HG03439 (cell line): ENCODE data around the gene MAD2L1BP.
"Not testable (repeated sequence)": the region's sequence is repeated elsewhere in the genome, so short reads cannot be mapped to it uniquely, and the experiment has no call there.

Experiments
- ATAC-seq: cut with Tn5 transposase; IDR thresholded peaks from one replicate; pipeline ENCODE4 v1.9.1; 2021; ENCODE audit warnings: mild to moderate bottlenecking, moderate library complexity; ENCODE audit not compliant: unreplicated experiment

Gene MAD2L1BP

DNA sequence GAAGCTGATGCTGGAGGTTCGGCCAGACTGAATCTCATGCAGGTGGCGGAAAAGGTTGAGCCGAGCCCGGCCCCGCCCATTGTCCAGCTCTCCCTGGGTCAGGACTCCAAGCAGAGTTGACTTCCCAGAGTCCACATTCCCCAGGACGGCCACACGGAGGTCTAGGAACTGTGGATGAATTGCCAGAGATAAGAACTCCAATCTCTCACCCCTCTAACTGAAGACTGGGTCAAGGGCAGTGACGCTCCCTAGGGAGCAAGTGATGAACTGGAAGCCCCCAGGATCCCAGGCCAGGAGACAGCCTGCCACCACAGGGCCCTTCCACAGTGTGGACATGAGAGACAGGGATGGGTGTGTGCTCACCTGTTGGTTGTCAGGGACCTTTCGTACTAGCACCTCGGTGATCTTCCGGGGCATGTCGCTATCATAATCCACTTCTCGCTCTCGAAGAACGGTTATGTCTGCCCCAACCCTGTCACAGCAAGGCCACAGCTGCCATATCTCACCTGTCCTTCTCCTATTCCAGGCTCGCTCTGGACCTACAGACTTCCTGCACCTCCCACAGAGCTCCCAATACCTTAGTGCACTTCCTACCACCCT is 10.1 kb upstream of the MAD2L1BP start:
- ATAC-seq: no peak

DNA sequence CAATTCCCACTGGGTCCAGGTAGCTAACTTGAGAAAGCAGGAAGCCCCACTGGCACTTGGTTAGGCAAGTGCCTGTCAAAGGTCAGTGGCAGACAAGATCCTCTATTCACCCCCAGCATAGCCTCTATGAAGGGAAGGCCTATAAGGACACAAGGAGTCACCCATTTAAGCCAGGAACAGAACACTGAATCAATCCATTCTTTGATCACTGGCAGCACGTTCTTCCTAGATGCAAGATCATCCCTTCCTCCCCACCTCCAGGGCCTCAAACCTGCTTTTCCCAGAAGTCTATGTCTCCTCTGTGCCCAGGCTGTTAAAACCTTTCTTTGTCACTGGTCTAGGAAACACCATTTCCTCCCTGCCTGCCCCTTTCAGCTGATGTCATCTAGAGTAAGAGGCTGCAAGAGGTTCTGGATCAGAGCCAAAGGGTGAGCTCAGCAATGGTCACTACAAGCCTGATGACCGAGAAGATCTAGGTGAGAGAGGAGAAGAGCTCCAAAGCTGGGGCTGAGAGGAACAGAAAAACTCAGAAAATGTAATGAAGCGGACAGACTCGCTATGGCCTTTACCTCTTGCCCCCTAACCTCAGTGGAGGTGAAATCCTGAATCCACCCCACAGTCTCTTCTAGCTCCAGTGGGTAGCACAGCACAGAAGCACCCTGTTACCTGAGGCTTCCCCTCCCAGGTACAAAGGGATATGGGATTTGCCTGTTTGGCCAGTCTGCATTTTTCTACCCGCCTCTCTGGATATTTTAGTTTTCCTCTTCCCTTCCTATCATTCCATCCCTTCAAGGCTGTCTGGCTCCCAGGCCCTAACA is 8.4 kb upstream of the MAD2L1BP start:
- ATAC-seq: no peak

DNA sequence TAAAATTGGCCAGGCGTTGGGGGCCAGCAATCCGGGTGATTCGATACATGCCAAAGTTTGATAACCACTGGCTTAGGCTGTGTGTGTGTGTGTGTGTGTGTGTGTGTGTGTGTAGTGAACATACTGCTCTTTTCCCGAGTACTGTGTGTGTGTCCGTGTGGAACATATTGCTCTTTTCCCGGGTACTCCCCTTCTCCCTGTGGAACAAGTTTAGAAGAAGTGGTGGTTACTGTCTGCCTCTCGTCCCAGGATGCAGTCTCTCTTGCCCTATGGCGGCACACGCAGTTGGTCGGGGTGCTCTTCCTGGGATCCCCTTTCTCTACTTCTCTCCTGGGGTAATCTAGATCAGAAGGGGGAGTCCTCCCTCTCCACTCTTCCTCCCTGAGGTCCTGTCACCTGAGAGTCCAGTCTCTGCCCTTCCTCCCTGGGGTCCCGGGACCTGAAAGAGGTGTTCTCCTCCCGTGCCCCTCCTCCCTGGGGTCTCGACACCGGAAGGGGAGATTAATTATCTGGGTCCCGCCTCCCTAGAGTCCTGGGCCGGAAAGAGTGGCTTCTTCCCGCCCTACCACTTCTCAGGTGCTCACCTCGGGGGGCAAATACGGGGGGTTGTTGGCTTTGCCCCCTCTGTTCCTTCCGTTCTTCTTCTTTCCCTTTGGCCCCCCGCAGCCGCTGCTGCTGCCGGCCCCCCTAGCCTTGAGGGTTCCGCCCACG is 7.1 kb upstream of the MAD2L1BP start:
- ATAC-seq: peak; percentile 6

DNA sequence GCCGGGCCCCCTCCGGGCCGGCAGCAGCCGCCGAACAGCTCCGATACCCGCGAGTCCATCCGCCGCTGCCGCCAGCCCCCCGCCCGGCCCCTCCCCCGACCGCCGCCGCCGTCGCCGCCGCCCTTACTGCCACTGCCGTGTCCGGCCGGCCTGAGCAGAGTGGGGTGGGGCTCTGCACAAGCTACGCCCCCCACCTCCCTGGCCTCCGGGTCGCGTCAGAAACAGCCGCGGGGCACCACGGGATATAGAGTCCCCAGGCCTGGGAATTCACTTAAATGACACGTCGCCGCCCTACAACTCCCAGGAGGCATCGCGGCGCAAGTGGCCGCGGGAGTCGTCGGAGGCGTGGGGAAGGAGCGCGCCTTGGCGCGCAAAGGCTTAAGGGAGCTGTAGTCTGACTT is 6.5 kb upstream of the MAD2L1BP start, which contains the start of gene GTPBP2:
Gene GTPBP2, minus strand, starts transcription at position 161 of the 401 bp plus-strand sequence. Its CDS starts 102 bp downstream, at position 59.
- ATAC-seq: peak; percentile 74

DNA sequence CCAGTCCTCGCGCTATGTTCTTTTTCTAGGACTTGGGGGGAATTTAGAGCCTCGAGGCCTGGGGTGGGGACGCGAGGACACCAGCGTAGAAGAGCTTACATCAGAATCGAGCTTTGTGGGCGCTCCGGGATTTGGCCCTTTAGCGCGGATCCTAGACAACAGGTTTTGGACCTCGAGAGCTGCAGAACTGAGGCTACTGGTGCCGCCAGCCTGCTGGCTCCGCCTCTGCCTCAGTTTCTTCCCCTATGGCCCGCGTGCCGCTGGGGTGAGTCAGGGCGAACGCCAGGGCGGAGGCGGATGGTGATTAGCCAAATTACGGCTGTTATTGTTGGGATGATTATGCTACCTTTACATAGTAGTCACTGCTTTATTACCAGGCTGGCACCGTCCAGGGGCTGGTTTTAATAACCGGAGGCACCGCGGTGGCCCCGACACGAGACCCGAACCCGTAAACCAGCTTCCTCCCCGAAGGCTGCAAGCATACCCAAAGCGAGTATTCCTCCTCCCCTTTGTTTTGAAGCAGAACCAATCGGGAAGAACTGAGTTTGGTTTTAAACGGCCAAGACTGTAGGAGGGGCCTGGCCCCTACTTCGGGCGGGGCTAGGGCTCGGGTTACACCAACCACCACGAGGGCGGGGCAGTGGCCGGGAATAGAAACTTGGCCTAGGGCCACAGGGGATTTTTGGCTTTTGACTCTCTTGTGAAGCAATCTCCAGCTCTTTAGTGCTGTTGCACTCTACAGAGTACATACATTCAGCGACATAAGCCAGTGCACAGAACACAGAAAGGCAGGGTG is 5.9 kb upstream of the MAD2L1BP start:
- peak; percentile 68 for ATAC-seq

DNA sequence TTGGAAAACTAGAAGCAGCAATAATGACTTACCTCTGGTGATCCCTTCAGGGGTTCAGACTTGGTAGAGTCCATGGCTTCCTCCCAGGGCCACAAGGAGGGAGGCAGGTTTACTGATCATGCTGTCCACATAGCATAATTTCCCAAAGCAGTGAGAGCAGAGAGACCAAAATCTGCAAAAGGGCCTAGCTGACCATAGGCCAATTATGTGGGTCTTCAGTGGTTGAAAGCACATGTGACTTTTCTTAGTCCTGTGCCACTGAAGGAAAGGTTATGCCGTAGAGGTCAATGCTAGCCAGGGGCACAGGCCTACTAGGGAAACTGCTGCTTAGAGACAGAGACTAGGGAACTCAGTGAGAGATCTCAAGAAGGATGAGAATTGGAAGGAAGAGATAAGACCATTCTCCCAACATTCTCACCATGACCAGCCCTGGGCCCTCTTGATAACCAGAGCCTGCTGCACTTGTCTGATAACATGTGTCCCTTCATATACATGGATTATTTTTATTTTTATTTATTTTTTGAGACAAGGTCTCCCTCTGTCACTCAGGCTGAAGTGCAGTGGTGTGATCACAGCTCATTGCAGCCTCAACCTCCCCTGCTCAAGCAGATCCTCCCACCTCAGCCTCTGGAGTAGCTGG is 4.5 kb upstream of the MAD2L1BP start:
- no peak for ATAC-seq

DNA sequence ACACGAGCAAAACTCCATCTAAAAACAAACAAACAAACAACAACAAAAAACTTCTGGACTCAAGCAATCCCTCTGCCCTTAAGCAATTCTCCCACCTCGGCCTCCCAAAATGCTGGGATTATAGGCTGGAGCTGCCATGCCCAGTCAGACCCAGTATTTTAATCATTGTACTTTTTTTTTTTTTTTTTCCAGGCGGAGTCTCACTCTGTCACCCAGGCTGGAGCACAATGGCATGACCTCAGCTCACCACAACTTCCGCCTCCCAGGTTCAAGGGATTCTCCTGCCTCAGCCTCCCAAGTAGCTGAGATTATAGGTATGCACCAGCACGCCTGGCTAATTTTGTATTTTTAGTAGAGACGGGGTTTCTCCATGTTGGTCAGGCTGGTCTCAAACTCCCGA is 2.6 kb upstream of the MAD2L1BP start:
- ATAC-seq: not testable (repeated sequence)

DNA sequence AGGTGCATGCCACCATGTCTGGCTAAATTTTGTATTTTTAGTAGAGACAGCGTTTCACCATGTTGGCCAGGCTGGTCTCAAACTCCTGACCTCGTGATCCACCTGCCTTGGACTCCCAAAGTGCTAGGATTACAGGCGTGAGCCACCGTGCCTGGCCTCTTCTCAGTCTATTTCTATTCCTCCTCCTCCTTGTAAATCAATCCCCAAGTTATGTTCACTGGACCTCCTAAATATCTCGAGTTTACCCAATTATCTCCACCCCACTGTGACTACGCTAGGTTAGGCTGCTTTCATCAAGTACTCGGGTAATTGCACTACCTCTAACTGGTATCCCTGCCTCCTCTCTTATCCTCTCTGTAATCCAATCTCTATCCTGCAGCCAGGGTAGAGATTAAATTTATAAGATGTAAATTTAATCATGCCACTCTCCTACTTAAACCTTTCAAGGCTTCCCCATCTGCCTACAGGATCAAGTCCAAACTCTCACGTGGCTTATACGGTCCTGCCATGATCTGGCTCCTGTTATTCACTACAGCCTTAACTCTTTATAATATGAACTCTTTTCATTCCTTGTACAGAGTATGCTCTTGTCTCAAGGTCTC is 837 bp upstream of the MAD2L1BP start:
- no peak for ATAC-seq

DNA sequence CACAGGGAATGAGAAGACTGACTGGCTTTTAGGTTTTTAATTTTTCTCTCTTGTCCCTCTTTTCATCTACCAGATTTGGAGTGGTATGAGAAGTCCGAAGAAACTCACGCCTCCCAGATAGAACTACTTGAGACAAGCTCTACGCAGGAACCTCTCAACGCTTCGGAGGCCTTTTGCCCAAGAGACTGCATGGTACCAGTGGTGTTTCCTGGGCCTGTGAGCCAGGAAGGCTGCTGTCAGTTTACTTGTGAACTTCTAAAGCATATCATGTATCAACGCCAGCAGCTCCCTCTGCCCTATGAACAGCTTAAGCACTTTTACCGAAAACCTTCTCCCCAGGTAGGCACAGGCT is 644 bp downstream of the MAD2L1BP start:
- ATAC-seq: peak; percentile 16

DNA sequence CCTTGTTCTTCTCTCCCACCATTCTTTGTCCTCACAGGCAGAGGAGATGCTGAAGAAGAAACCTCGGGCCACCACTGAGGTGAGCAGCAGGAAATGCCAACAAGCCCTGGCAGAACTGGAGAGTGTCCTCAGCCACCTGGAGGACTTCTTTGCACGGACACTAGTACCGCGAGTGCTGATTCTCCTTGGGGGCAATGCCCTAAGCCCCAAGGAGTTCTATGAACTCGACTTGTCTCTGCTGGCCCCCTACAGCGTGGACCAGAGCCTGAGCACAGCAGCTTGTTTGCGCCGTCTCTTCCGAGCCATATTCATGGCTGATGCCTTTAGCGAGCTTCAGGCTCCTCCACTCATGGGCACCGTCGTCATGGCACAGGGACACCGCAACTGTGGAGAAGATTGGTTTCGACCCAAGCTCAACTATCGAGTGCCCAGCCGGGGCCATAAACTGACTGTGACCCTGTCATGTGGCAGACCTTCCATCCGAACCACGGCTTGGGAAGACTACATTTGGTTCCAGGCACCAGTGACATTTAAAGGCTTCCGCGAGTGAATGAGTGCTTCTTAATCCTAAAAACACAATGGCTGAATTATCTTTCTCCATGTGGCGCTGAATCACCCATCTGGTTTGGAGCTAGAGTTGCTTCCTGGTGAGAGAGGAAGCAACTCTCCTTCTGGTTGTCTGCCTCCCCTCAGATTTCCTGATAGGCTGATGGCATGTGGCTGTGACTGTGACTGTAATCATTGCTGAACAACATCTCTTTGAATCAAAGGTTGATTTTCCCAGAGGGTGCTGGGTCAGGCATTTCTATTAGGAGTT is 4.6 kb downstream of the MAD2L1BP start:
- ATAC-seq: no peak

DNA sequence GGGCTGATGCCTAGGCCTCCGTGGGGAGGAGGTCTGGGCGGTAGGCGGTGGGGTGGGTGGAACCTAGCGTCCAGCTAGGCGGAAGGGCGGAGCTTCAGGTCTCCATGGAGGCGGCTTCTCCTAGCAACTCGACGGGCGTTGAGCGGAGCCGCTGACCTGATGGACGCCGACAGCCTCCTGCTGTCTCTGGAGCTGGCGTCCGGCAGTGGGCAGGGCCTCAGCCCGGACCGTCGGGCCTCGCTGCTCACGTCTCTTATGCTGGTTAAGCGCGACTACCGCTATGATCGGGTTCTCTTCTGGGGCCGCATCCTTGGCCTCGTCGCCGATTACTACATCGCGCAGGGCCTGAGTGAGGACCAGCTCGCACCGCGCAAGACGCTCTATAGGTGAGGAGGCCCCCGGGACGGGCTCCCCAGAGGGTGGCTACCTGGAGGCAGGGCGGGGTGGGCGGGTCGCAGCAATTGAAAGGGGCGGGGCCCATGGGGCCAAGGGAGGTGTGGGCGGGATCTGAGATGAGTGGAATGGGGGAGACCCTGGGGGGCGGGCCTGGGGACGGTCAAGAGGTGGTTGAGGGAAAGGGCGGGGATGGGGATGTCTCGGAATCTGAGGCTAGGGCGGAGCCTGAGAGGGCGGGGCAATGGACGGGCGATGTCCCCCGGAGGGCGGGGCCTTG is 9.4 kb downstream of the MAD2L1BP start, which contains the start of gene RSPH9:
Gene RSPH9, plus strand, starts transcription at position 97 of the 673 bp plus-strand sequence. Its CDS starts 63 bp downstream, at position 160.
- ATAC-seq: no peak

DNA sequence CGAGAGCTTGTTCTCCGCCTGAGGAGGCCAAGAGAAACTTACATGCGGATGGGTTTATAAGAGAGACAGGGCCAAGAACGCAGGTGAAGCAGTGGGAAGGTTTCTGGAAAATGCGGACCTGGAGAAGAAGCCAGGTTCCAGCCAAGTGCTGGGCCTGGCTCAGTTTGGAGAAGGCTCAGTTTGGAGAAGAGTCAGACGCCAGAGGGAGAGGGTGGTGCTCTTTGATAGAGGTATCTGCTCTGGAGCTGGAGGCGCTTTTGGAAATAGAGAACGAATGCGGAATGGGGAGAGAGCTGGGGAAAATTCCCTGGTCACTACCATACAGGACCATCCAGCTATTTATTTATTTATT is 9.9 kb downstream of the MAD2L1BP start:
- no peak for ATAC-seq

DNA sequence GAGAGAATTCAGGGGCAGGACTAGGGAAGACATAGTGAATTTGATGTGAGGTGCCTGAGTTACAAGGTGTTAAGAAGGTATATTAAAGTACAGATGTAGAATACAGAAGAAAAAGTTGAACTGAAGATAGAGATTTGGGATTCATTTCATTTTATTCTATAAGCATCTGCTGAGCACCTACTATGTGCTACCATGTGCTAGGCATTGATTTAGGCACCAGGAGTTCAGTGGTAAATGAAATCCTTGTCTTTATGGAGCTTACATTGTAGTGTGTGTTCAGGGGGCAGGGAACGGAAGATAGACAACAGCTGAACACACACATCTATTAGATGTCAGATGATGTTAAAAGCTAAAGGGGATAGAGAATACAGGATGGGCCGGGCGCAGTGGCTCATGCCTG is 12.0 kb downstream of the MAD2L1BP start:
- ATAC-seq: no peak

DNA sequence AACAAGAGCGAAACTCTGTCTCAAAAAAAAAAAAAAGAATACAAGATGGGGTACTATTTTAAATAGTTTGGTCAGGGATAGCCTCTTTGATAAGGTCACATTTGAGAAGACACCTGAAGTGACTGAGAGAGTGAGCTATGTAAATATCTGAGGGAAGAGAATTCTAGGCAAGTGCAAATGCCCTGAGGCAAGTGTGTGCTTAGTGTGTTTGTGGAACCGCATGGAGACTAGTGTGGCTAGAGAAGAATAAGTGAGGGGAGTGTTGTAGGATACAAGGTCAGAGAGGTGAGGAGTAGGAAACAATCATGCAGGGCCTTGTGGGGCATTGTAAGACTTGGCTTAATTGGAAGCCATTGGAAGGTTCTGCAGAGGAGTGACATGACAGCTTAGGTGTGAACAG is 12.6 kb downstream of the MAD2L1BP start:
- ATAC-seq: no peak

DNA sequence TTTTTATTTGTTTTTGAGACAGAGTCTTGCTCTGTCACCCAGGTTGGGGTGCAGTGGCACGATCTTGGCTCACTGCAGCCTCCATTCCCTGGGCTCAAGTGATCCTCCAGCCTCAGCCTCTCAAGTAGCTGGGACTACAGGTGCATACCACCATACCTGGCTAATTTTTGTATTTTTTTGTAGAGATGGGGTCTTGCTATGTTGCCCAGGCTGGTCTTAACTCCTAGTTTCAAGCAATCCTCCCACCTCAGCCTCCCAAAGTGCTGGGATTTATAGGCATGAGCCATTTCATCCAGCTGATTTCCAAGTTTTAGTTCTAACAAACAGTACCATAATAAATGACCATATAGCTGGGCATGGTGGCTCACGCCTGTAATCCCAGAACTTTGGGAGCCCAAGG is 17.2 kb downstream of the MAD2L1BP start:
- ATAC-seq: not testable (repeated sequence)

DNA sequence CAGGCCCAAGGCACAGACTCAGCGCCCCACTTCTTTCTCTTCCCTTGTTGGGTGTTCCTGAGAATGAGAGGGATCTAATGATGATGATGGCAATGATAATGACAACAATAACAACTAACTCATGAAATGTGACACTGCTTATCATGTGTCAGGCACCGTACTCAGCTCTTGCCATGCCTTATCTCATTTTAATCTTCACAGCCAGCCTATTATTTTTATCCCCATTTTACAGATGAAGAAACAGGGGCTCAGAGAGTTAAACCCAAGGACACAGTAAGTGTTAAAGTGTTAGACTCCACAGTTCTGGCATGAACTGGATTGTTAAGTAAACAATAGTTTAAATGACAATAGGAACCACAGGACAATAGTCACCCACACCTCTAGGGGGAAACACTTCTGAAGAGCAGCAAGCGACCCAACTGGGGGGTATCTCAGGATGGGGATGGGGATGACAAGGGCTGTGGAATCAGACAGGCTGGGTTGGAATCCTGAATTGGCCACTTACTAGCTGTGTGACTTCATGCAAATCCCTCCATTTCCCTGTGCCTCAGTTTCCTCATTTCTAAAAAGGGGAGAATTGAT is 21.7 kb downstream of the MAD2L1BP start:
- ATAC-seq: no peak

DNA sequence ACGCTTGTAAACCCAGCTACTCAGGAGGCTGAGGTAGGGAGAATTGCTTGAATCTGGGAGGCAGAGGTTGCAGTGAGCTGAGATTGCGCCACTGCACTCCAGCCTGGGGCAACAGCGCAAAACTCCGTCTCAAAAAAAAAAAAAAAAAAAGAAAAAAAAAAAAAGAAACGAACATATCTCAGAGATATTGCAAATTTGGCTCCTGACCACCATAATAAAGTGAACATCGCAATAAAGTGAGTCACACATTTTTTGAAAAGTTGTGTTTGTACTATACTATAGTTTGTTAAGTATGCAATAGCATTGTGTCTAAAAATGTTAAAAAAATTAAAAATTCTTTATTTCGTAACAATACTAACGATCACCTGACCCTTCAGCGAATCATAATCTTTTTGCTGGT is 22.5 kb downstream of the MAD2L1BP start:
- no peak for ATAC-seq

DNA sequence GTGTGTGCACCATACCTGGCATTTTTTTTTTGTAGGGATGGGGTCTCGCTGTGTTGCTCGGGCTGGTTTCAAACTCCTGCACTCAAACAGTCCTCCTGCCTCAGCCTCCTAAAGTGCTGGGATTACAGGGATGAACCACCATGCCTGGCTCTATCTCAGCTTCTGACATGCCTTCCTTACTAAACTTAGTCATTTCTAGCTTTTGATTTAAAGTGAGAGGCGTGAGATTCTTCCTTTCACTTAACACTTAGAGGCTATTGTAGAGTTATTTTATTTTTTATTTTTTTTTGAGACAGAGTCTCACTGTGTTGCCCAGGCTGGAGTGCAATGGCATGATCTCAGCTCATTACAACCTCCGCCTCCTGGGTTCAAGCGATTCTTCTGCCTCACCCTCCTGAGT is 27.3 kb downstream of the MAD2L1BP start:
- not testable (repeated sequence) for ATAC-seq
